Stimulated activated naive CD8-positive, alpha-beta T cell treated with anti-CD3 and anti-CD28 coated beads, Interleukin-15, Interleukin-2, amounts not matched to agents 100 U/mL and 50 U/mL, for 24 hours (primary cell): ENCODE results near the gene SSR4.

Experiments used
- ATAC-seq: fragments of 150-1000 bp; cut with Tn5 transposase; one replicate; pipeline ENCODE4 v1.10.0; 2021
- DNase-seq: peaks from one replicate; pipeline ENCODE4 v3.0.0; 2021

The SSR4 gene

GRCh38 chrX:153769158-153769864 is 25.2 kb upstream of the SSR4 start:
- ATAC-seq: no peak
- no peak for DNase-seq

GRCh38 chrX:153769865-153770600 is 24.4 kb upstream of the SSR4 start:
- ATAC-seq: no peak
- no peak for DNase-seq

- no peak for DNase-seq
- ATAC-seq: no peak
Observed at GRCh38 chrX:153770601-153771414, 23.7 kb upstream of the SSR4 start.

GRCh38 chrX:153771415-153772315 is 22.8 kb upstream of the SSR4 start:
- no peak for ATAC-seq
- no peak for DNase-seq

GRCh38 chrX:153772316-153773217 is 21.9 kb upstream of the SSR4 start:
- no peak for DNase-seq

GRCh38 chrX:153773218-153773611 is 21.3 kb upstream of the SSR4 start:
- DNase-seq (no peak), ATAC-seq (no peak)

More at GRCh38 chrX:153772316-153773217, 21.9 kb upstream of the SSR4 start:
- no peak for ATAC-seq

GRCh38 chrX:153773741-153774575 is 20.5 kb upstream of the SSR4 start:
- ATAC-seq (no peak), DNase-seq (no peak)

GRCh38 chrX:153774576-153775292 is 19.7 kb upstream of the SSR4 start:
- DNase-seq (no peak), ATAC-seq (no peak)

- ATAC-seq (no peak), DNase-seq (no peak)
Observed at GRCh38 chrX:153775293-153776119, 19.0 kb upstream of the SSR4 start.

- no peak for ATAC-seq
- DNase-seq: no peak
Observed at GRCh38 chrX:153776120-153776599, 18.3 kb upstream of the SSR4 start.

- no peak for ATAC-seq
- DNase-seq: no peak
Observed at GRCh38 chrX:153776611-153777045, 17.8 kb upstream of the SSR4 start.

- no peak for ATAC-seq
- no peak for DNase-seq
Observed at GRCh38 chrX:153777261-153778090, 17.0 kb upstream of the SSR4 start.

- DNase-seq (no peak), ATAC-seq (no peak)
Observed at GRCh38 chrX:153778181-153778580, 16.3 kb upstream of the SSR4 start.

- DNase-seq (no peak), ATAC-seq (no peak)
Observed at GRCh38 chrX:153778684-153779101, 15.8 kb upstream of the SSR4 start.

GRCh38 chrX:153779891-153780677 is 14.4 kb upstream of the SSR4 start:
- DNase-seq (no peak), ATAC-seq (no peak)
